Gastrocnemius medialis (tissue), 4 donors: Measurements from ENCODE around the gene SSR4.

Experiments
- POLR2A ChIP-seq, 2 donors: fragments of 450-650 bp; IDR thresholded peaks; one replicate each; pipeline ENCODE4 v1.6.1; 2017; ENCODE audit warnings: antibody characterized with exemption in 2 of 2, mild to moderate bottlenecking in 2 of 2, moderate library complexity in 2 of 2
- TF ChIP-seq, protein P1 (sequence below), 5 experiments: fragments of 450-650 bp in 3 of 5; fragments of 200-600 bp in 2 of 5; sonication (generic) in 2 of 5; IDR thresholded peaks in 4 of 5; conservative IDR thresholded peaks in 1 of 5; 1 replicate in 4 of 5; 2 replicates in 1 of 5; pipeline ENCODE4 v1.5.1; 2016 to 2019; ENCODE audit warnings: antibody characterized with exemption in 5 of 5, mild to moderate bottlenecking in 3 of 5, moderate library complexity in 3 of 5

DNA sequence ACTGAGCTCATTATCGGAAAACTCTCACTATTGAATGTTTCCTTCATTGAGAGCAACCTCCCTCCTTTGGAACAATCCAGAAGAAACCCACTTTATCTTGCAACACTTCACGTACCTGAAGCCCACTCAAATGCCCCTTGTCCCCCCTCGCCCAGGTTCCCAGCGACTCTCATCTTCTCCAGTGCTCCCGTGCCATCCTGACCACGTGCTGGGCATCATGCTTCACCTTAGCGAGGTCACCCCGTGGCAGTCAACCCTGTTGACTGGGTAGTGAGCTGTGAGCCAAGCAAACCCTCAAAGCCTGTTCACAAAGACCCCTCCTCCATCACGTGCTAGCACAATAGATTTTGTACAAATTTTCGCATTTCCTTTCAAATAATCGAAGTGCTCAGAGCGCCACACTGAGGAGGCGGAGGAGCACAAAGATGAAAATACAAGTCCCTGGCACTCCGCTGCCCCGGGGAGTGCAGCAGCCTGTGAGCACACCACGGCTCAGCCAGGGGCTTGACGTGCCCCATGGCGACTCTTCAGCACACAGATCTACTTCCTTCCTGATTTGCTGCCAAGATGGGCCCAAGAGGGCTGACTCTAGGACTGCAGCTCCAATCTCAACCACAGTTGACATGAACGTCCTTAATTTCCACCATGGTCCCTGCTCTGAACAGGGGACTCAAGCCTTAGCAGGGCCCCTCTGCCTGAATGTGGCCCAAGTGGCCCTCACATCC lies 20.3 kb downstream of the SSR4 start:
- TF ChIP-seq, protein P1, sequence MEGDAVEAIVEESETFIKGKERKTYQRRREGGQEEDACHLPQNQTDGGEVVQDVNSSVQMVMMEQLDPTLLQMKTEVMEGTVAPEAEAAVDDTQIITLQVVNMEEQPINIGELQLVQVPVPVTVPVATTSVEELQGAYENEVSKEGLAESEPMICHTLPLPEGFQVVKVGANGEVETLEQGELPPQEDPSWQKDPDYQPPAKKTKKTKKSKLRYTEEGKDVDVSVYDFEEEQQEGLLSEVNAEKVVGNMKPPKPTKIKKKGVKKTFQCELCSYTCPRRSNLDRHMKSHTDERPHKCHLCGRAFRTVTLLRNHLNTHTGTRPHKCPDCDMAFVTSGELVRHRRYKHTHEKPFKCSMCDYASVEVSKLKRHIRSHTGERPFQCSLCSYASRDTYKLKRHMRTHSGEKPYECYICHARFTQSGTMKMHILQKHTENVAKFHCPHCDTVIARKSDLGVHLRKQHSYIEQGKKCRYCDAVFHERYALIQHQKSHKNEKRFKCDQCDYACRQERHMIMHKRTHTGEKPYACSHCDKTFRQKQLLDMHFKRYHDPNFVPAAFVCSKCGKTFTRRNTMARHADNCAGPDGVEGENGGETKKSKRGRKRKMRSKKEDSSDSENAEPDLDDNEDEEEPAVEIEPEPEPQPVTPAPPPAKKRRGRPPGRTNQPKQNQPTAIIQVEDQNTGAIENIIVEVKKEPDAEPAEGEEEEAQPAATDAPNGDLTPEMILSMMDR (IDR thresholded peaks at IDR 0.05 in 4 of 5, conservative IDR thresholded peaks at IDR 0.05 in 1 of 5), result no peak
- TF ChIP-seq POLR2A (IDR thresholded peaks at IDR 0.05), result no peak
